GM12878 (cell line): ENCODE measurements around the gene FOXO3. TPM values are rescaled to one million over a fixed set of nuclear protein-coding genes. Genes with fewer than 3 reads are reported as not detected.

Experiments
- E2F8 ChIP-seq: fragments of 450-650 bp; IDR thresholded peaks from 2 replicates; pipeline ENCODE4 v1.6.1; 2018; ENCODE audit warnings: mild to moderate bottlenecking, low read depth, moderate library complexity; ENCODE audit not compliant: partially characterized antibody
- LARP7 ChIP-seq: fragments of 450-650 bp; IDR thresholded peaks from 2 replicates; pipeline ENCODE4 v1.6.1; 2017; ENCODE audit warnings: mild to moderate bottlenecking
- MAX ChIP-seq: IDR thresholded peaks from 2 replicates; pipeline ENCODE4 v1.6.1; 2012; ENCODE audit warnings: low read depth, low read length, improper control_type of control experiment
- MTA3 ChIP-seq: IDR thresholded peaks from 2 replicates; pipeline ENCODE4 v1.6.1; 2012; ENCODE audit warnings: low read length, inconsistent platforms, borderline replicate concordance
- NKRF ChIP-seq: fragments of 450-650 bp; conservative IDR thresholded peaks from 2 replicates; pipeline ENCODE4 v1.6.1; 2017; ENCODE audit warnings: mild to moderate bottlenecking, moderate library complexity
- PML ChIP-seq: IDR thresholded peaks from 2 replicates; pipeline ENCODE4 v1.6.1; 2012; ENCODE audit warnings: low read length, inconsistent platforms
- POLR2AphosphoS5 ChIP-seq: IDR thresholded peaks from 2 replicates; pipeline ENCODE4 v1.6.1; 2011; ENCODE audit warnings: mild to moderate bottlenecking, low read length, inconsistent platforms
- ZNF274 ChIP-seq: IDR thresholded peaks from one replicate; pipeline ENCODE4 v1.8.0; 2011; ENCODE audit not compliant: insufficient read length, insufficient read depth
- ZNF622 ChIP-seq: fragments of 450-650 bp; IDR thresholded peaks from 2 replicates; pipeline ENCODE4 v1.6.1; 2017; ENCODE audit warnings: mild to moderate bottlenecking, inconsistent platforms
- polyA plus RNA-seq, 11 experiments: library from polyadenylated mRNA; depleted of rRNA in 4 of 11; unstranded in 6 of 11; stranded (reverse) in 5 of 11; fragments of >200 nt; fragmentation: Nextera tagmentation in 4 of 11; fragmentation: Illumina TruSeq in 1 of 11; extraction: Ambion mirVana in 4 of 11; extraction: Trizol in 1 of 11; gene quantifications; 1 replicate in 1 of 11; 2 replicates in 10 of 11; pipeline versions ENCODE4 v1.2.1 to v1.2.3, GENCODE V29; 2011 to 2016; ENCODE audit warnings: inconsistent platforms in 2 of 11, missing spikeins in 2 of 11, low read depth in 1 of 11
- total RNA-seq, 4 experiments: library from RNA; depleted of rRNA in 3 of 4; stranded (reverse); fragments of >200 nt in 3 of 4; fragmentation: Illumina TruSeq in 1 of 4; extraction: Trizol in 1 of 4; gene quantifications; 2 replicates each; pipeline versions ENCODE4 v1.2.1 to v1.2.3, GENCODE V29; 2013 to 2021

Gene FOXO3
- total and polyA plus RNA-seq, 10 of the 15 experiments (the other 5 are each of a cell fraction or from before 2014, with no cell fraction given), result 0.82 to 4.5 (median 1.7) TPM

- TF ChIP-seq E2F8 (no peak), NKRF (0 out of 2 replicates have a peak, but pooled peaks have one; percentile 21), LARP7 (no peak; the same call in 1 of the 2 replicates), MTA3 (no peak), ZNF274 (no peak), MAX (peak; percentile 19; the same call in 1 of the 2 replicates), ZNF622 (peak; percentile 42; the same call in 1 of the 2 replicates), PML (no peak), POLR2AphosphoS5 (peak; percentile 47)
- TF ChIP-seq, all 136 proteins: peak for 23
These were observed 1.4 kb upstream of the FOXO3 start (continued) for GRCh38 chr6:108559097-108559883.
